Osteocyte (in vitro differentiated cells): Measurements from ENCODE around the gene GLP2R. TPM values are rescaled to one million over a fixed set of nuclear protein-coding genes. Genes with fewer than 3 reads are reported as not detected.

Source experiments
- DNase-seq: peaks from one replicate; pipeline ENCODE4 v3.0.0; 2021; ENCODE audit warnings: mixed read lengths; ENCODE audit not compliant: unreplicated experiment; ENCODE audit errors: extremely low spot score
- H3K27ac Mint-ChIP-seq: one replicate; pipeline ENCODE4 v1.8.0; 2021; ENCODE audit warnings: mild to moderate bottlenecking, mixed read lengths; ENCODE audit not compliant: unreplicated experiment
- H3K27me3 Mint-ChIP-seq: one replicate; pipeline ENCODE4 v1.8.0; 2021; ENCODE audit warnings: mixed read lengths; ENCODE audit not compliant: unreplicated experiment
- H3K36me3 Mint-ChIP-seq: one replicate; pipeline ENCODE4 v1.8.0; 2021; ENCODE audit warnings: mixed read lengths; ENCODE audit not compliant: unreplicated experiment
- H3K4me1 Mint-ChIP-seq: one replicate; pipeline ENCODE4 v1.8.0; 2021; ENCODE audit warnings: mixed read lengths; ENCODE audit not compliant: unreplicated experiment
- H3K4me3 Mint-ChIP-seq: one replicate; pipeline ENCODE4 v1.8.0; 2021; ENCODE audit warnings: mild to moderate bottlenecking, moderate library complexity, mixed read lengths; ENCODE audit not compliant: unreplicated experiment
- H3K9me3 Mint-ChIP-seq: one replicate; pipeline ENCODE4 v1.8.0; 2021; ENCODE audit warnings: mixed read lengths; ENCODE audit not compliant: unreplicated experiment
- total RNA-seq: library from RNA; stranded (reverse); gene quantifications from 2 replicates; pipeline ENCODE4 v1.2.1, GENCODE V29; 2021
- TF ChIP-seq, protein P1 (sequence below): fragments of 200-600 bp; sonication (generic); IDR thresholded peaks from 2 replicates; pipeline ENCODE4 v1.5.0; 2021; ENCODE audit warnings: antibody characterized with exemption, mild to moderate bottlenecking, moderate library complexity

Gene GLP2R
- total RNA-seq, 1 donor from 2014 or later = 3.2 TPM

DNA sequence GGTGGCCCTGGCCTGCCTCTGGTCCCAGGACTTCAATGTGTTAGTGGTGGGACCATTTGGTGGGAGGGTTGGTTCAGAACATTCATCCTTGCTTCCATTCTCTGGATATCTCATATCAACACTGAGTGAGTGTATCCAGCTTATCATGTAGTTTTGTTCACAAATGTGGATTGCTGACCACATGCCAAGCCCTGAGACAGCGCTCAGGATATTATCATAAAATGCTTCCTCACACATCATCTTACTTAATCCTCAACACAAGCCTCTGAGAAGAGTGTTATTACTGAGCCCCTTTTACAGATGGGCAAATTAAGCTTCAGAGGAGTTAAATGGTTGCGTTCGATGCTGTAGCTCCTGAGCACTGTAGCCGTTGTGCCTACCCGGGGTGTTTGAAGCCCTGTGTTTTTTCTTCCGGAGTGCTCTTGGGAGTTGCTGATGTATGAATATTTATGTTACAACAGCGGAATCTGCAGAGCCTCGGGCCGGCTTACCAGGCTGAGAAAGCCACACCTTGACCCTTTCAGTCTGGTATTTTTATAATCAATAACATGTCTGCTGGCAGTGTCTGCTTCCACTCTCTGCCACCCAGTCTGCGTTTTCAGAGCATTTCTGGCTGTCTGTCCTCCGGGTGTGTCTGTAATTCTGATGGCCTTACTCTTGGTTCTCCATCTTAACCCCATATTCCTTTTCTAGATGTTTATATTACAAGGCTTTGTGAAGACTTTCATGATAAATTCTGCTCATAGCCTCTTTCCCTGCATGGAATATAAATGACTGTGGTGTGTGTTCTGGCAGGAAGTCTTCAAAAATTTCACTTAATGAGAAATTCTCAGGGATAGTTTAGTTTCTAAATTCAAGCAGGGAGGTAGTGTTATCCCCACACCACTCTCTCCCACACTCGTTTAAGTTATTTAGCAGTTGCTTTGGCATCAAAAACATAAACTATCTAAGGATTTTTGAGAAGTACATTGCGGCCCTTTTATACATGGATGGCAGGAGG lies 2.9 kb downstream of the GLP2R start:
- Mint-ChIP-seq H3K27ac (peak overlapping the region; percentile 92), H3K4me1 (peaks cover 50% of the 10 kb centered on the region), H3K4me3 (peak overlapping the region; percentile 24), H3K27me3 (no peaks in the 10 kb centered on the region), H3K36me3 (no peaks in the 10 kb centered on the region), H3K9me3 (no peaks in the 10 kb centered on the region)
- TF ChIP-seq, protein P1, sequence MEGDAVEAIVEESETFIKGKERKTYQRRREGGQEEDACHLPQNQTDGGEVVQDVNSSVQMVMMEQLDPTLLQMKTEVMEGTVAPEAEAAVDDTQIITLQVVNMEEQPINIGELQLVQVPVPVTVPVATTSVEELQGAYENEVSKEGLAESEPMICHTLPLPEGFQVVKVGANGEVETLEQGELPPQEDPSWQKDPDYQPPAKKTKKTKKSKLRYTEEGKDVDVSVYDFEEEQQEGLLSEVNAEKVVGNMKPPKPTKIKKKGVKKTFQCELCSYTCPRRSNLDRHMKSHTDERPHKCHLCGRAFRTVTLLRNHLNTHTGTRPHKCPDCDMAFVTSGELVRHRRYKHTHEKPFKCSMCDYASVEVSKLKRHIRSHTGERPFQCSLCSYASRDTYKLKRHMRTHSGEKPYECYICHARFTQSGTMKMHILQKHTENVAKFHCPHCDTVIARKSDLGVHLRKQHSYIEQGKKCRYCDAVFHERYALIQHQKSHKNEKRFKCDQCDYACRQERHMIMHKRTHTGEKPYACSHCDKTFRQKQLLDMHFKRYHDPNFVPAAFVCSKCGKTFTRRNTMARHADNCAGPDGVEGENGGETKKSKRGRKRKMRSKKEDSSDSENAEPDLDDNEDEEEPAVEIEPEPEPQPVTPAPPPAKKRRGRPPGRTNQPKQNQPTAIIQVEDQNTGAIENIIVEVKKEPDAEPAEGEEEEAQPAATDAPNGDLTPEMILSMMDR = no peak
- no peak for DNase-seq

DNA sequence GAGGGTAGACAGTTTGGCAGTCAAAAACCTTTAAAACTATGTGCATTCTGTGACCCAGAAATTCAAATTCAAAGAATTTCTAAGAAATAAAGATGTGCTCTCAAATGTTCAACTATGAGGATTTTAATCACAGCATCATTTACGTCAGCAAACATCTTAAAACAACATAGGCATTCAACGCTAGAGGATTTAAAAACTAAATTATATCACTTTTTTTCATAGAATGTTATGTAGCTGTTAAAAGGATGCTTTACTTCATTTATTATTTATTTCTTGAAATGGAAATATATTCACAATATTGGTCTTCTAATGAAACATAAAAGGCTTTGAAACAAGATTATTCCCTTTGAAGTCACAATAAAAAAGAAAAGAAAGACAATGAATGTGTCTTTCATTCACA lies 3.6 kb downstream of the GLP2R start:
- H3K27me3 Mint-ChIP-seq = no peaks in the 10 kb centered on the region
- H3K4me1 Mint-ChIP-seq = peaks cover 49% of the 10 kb centered on the region
- TF ChIP-seq, protein P1 = no peak
- H3K4me3 Mint-ChIP-seq = no peak overlapping the region
- DNase-seq = no peak
- no peaks in the 10 kb centered on the region for H3K36me3 Mint-ChIP-seq
- H3K9me3 Mint-ChIP-seq = no peaks in the 10 kb centered on the region
- H3K27ac Mint-ChIP-seq = peak overlapping the region; percentile 92

DNA sequence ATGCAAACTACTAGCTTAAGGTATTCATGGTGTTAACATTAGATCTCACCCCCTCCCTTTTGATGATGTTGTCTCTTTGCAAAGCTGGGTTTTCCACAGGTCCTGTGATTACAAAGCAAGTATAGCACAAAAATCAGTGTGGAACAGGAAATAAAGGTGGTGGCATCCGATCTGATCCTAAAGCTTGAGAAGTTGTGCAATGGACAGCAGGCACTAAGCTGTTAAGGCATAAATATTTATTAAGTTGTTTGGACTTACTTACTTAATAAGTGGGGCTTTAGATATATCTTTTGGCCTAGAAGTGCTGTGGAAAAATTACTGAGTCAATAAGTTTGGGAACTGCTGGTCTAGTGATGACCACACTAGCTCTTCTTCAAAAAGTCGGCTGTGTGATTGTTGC lies 5.0 kb downstream of the GLP2R start:
- no peak for DNase-seq
- Mint-ChIP-seq H3K4me1 (peaks cover 45% of the 10 kb centered on the region), H3K27me3 (no peaks in the 10 kb centered on the region), H3K27ac (peak overlapping the region; percentile 92), H3K4me3 (no peak overlapping the region), H3K9me3 (no peaks in the 10 kb centered on the region), H3K36me3 (no peaks in the 10 kb centered on the region)
- TF ChIP-seq, protein P1 = no peak

- no peak overlapping the region for H3K27ac Mint-ChIP-seq
- DNase-seq = no peak
- no peak overlapping the region for H3K4me3 Mint-ChIP-seq
- no peaks in the 10 kb centered on the region for H3K27me3 Mint-ChIP-seq
- no peaks in the 10 kb centered on the region for H3K9me3 Mint-ChIP-seq
- TF ChIP-seq, protein P1 = no peak
- no peaks in the 10 kb centered on the region for H3K36me3 Mint-ChIP-seq
- H3K4me1 Mint-ChIP-seq = peaks cover 53% of the 10 kb centered on the region
These were observed 8.2 kb downstream of the GLP2R start for GRCh38 chr17:9833922-9834321.
